Spleen (tissue), 11 donors: Measurements from ENCODE around the gene CUL9. TPM values are rescaled to one million over a fixed set of nuclear protein-coding genes. Genes with fewer than 3 reads are reported as not detected.

ENCODE experiments used
- DNase-seq: peaks from one replicate; pipeline ENCODE4 v3.0.0-alpha.2; 2020
- H3K27ac ChIP-seq, 8 donors: fragments of 200-600 bp; sonication (generic) in 7 of 8; 1 replicate in 4 of 8; 2 replicates in 4 of 8; pipeline versions ENCODE4 v1.5.0 to v1.8.0; 2016 to 2021; ENCODE audit warnings: inconsistent platforms in 4 of 8, mild to moderate bottlenecking in 4 of 8, moderate library complexity in 1 of 8
- H3K27me3 ChIP-seq, 7 donors: fragments of 200-600 bp; sonication (generic) in 6 of 7; replicated peaks in 1 of 7; 1 replicate in 4 of 7; 2 replicates in 3 of 7; pipeline versions ENCODE4 v1.5.0 to v1.8.0; 2016 to 2021; ENCODE audit warnings: inconsistent platforms in 3 of 7, mild to moderate bottlenecking in 1 of 7
- H3K36me3 ChIP-seq, 6 donors: fragments of 200-600 bp; sonication (generic) in 5 of 6; 1 replicate in 4 of 6; 2 replicates in 2 of 6; pipeline versions ENCODE4 v1.5.0 to v1.8.0; 2016 to 2021; ENCODE audit warnings: inconsistent platforms in 2 of 6
- H3K4me1 ChIP-seq, 6 donors: fragments of 200-600 bp; sonication (generic) in 5 of 6; 1 replicate in 3 of 6; 2 replicates in 3 of 6; pipeline versions ENCODE4 v1.5.0 to v1.8.0; 2016 to 2021; ENCODE audit warnings: inconsistent platforms in 3 of 6
- H3K4me3 ChIP-seq, 8 donors: fragments of 200-600 bp; sonication (generic) in 7 of 8; 1 replicate in 4 of 8; 2 replicates in 4 of 8; pipeline versions ENCODE4 v1.5.0 to v1.8.0; 2016 to 2021; ENCODE audit warnings: inconsistent platforms in 4 of 8, mild to moderate bottlenecking in 4 of 8, moderate library complexity in 2 of 8
- H3K9me3 ChIP-seq, 8 donors: fragments of 200-600 bp; sonication (generic) in 7 of 8; 1 replicate in 4 of 8; 2 replicates in 4 of 8; pipeline versions ENCODE4 v1.5.0 to v1.8.0; 2016 to 2021; ENCODE audit warnings: inconsistent platforms in 4 of 8
- CTCF ChIP-seq, 11 experiments: fragments of 200-600 bp in 7 of 11; fragments of 450-650 bp in 4 of 11; sonication (generic) in 4 of 11; IDR thresholded peaks in 8 of 11; conservative IDR thresholded peaks in 3 of 11; 1 replicate in 7 of 11; 2 replicates in 4 of 11; pipeline versions ENCODE4 v1.4.0 to v1.8.0; 2016 to 2021; ENCODE audit warnings: antibody characterized with exemption in 11 of 11, inconsistent platforms in 4 of 11, mild to moderate bottlenecking in 1 of 11
- POLR2A ChIP-seq, 3 donors: fragments of 450-650 bp; IDR thresholded peaks; one replicate each; pipeline ENCODE4 v1.5.1; 2017; ENCODE audit warnings: antibody characterized with exemption in 3 of 3, mild to moderate bottlenecking in 1 of 3
- POLR2AphosphoS5 ChIP-seq, 3 donors: sonication (generic); formaldehyde crosslinking; IDR thresholded peaks; one replicate each; pipeline ENCODE4 v1.5.1; 2017; ENCODE audit warnings: antibody characterized with exemption in 3 of 3
- WGBS, 5 donors: extraction: QIAGEN DNeasy Blood & Tissue Kit in 3 of 5; methylation state at CpG; one replicate each; pipeline versions ENCODE4 v1.1.5 to v1.1.7; 2013 to 2018; 5-methylcytosine and 5-hydroxymethylcytosine counted together
- intact Hi-C: fragments of 100-400 bp; cut with DNase I; formaldehyde crosslinking; loops from one replicate; pipeline ENCODE4 v1.15.0; 2023; ENCODE audit warnings: low total_unique reads
- polyA plus RNA-seq, 3 donors: library from polyadenylated mRNA; stranded (reverse); fragments of 200-250 nt; gene quantifications; one replicate each; pipeline ENCODE4 v1.2.1, GENCODE V29; 2013
- total RNA-seq, 7 donors: library from RNA; depleted of rRNA in 3 of 7; stranded (reverse); fragments of >200 nt in 3 of 7; fragmentation: NEBNext Ultra II Directional in 4 of 7; extraction: Animal tissue kit (Norgen Biotek cat#: 25700) in 4 of 7; gene quantifications; one replicate each; pipeline versions ENCODE4 v1.1.0 to v1.2.1, GENCODE V29; 2016 to 2021
- donor health status: healthy with polysubstance abuse.
- donor health status: DM: no; HTN: no; CAD: no; lungs with moderate emphysema.
- donor health status: DM: no; HTN: no; CAD: no.
- donor health status: Bipolar disorder and iron deficiency.
- donor health status: healthy.
- donor health status: DM: no; HTN: no; CAD: no.
- donor health status: DM: yes; HTN: yes; CAD: no.

The CUL9 gene
- total and polyA plus RNA-seq, 10 donors, result 50.4 to 145 (median 69.1) TPM

- no peak for DNase-seq
- TF ChIP-seq CTCF (IDR thresholded peaks at IDR 0.05 in 8 of 11, conservative IDR thresholded peaks at IDR 0.05 in 3 of 11) (no peak), POLR2AphosphoS5 (IDR thresholded peaks at IDR 0.05) (peak in 1 of 3 donors; percentile 55)
- 83 to 97% (median 95%) methylated on average over 12 to 16 of the region's 16 CpGs for WGBS, 5 donors
- intact Hi-C loops, result no loop called here
- Histone ChIP-seq H3K9me3 (no peaks in the 10 kb centered on the region), H3K36me3 (peaks cover 0 to 91% (median 39%) of the 10 kb centered on the region in 6 donors), H3K4me1 (peaks cover 12 to 51% (median 27%) of the 10 kb centered on the region in 6 donors), H3K4me3 (no peak overlapping the region), H3K27ac (no peak overlapping the region), H3K27me3 (no peaks in the 10 kb centered on the region)
These were observed 38.5 kb downstream of the CUL9 start for GRCh38 chr6:43220439-43220951.

- intact Hi-C loops, result no loop called here
- no peaks in the 10 kb centered on the region for H3K27me3 ChIP-seq
- peak overlapping the region in 1 of 8 donors; percentile 26 for H3K27ac ChIP-seq
- peak in 1 of 3 donors; percentile 19 for TF ChIP-seq POLR2AphosphoS5 (IDR thresholded peaks at IDR 0.05)
- no peak for TF ChIP-seq CTCF (IDR thresholded peaks at IDR 0.05 in 8 of 11, conservative IDR thresholded peaks at IDR 0.05 in 3 of 11)
- H3K36me3 ChIP-seq, result peaks cover 0 to 91% (median 31%) of the 10 kb centered on the region in 6 donors
- peaks cover 12 to 60% (median 28%) of the 10 kb centered on the region in 6 donors for H3K4me1 ChIP-seq
- WGBS, 5 donors, result 82 to 88% (median 85%) methylated on average over 17 to 20 of the region's 20 CpGs
- DNase-seq, result no peak
- H3K4me3 ChIP-seq, result no peak overlapping the region
- no peaks in the 10 kb centered on the region for H3K9me3 ChIP-seq
These were observed 39.3 kb downstream of the CUL9 start for GRCh38 chr6:43221046-43221972.

- no peak for DNase-seq
- WGBS, 5 donors, result 90 to 94% (median 91%) methylated on average over 15 of the region's 15 CpGs
These were observed 40.5 kb downstream of the CUL9 start for GRCh38 chr6:43222418-43223059.

More at GRCh38 chr6:43222418-43223059, 40.5 kb downstream of the CUL9 start:
- intact Hi-C loops, result no loop called here
- H3K27me3 ChIP-seq, result no peaks in the 10 kb centered on the region
- peaks cover 12 to 72% (median 29%) of the 10 kb centered on the region in 6 donors for H3K4me1 ChIP-seq
- no peak for TF ChIP-seq CTCF (IDR thresholded peaks at IDR 0.05 in 8 of 11, conservative IDR thresholded peaks at IDR 0.05 in 3 of 11)
- no peak for TF ChIP-seq POLR2A (IDR thresholded peaks at IDR 0.05)
- TF ChIP-seq POLR2AphosphoS5 (IDR thresholded peaks at IDR 0.05), result no peak
- peaks cover 0 to 79% (median 20%) of the 10 kb centered on the region in 6 donors for H3K36me3 ChIP-seq
- no peaks in the 10 kb centered on the region for H3K9me3 ChIP-seq
- H3K4me3 ChIP-seq, result no peak overlapping the region
- peak overlapping the region in 3 of 8 donors; percentile 86 to 90 (median 87) for H3K27ac ChIP-seq
